ENCODE measurements around the gene GABRB1.

DNA sequence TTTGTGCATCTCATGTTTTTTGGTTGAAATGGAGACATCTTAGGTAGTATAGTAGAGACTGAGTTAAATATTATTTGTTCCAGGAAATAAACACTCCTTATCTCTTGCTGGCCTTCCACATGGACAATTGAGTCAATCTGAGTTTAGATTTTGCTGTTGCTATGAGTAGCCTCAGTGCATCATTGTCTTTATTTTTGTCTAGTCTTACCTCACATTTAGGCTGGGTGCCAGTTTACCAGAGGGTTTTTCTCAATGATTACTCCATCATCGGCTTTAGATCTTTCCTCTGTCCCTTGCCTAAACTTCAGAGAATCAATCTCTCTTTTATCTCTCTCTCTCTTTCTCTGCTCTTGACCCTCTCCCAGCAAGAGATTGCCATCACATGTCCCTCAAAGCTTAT lies 73.6 kb downstream of the GABRB1 start:
- TF ChIP-seq TCF4 (CRISPR knock-in tag; IDR thresholded peaks at IDR 0.05; ENCODE audit: borderline replicate concordance) (no peak), SNAI2 (CRISPR knock-in tag; IDR thresholded peaks at IDR 0.05) (no peak), ARNTL (CRISPR knock-in tag; IDR thresholded peaks at IDR 0.05; ENCODE audit: borderline replicate concordance, low read depth) (no peak), ZC3H10 (CRISPR knock-in tag; IDR thresholded peaks at IDR 0.05) (no peak), RARB (CRISPR knock-in tag; IDR thresholded peaks at IDR 0.05) (no peak), ZNF70 (CRISPR knock-in tag; IDR thresholded peaks at IDR 0.05) (no peak), PPARA (CRISPR knock-in tag; IDR thresholded peaks at IDR 0.05; ENCODE audit: borderline replicate concordance) (no peak)
- TF ChIP-seq, protein P1, sequence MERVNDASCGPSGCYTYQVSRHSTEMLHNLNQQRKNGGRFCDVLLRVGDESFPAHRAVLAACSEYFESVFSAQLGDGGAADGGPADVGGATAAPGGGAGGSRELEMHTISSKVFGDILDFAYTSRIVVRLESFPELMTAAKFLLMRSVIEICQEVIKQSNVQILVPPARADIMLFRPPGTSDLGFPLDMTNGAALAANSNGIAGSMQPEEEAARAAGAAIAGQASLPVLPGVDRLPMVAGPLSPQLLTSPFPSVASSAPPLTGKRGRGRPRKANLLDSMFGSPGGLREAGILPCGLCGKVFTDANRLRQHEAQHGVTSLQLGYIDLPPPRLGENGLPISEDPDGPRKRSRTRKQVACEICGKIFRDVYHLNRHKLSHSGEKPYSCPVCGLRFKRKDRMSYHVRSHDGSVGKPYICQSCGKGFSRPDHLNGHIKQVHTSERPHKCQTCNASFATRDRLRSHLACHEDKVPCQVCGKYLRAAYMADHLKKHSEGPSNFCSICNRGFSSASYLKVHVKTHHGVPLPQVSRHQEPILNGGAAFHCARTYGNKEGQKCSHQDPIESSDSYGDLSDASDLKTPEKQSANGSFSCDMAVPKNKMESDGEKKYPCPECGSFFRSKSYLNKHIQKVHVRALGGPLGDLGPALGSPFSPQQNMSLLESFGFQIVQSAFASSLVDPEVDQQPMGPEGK (CRISPR knock-in tag; IDR thresholded peaks at IDR 0.05; ENCODE audit: borderline replicate concordance) = no peak

Measured in SK-N-SH treated with all-trans-retinoic acid at 6 μM for 48 hours (cell line).